Measurements from ENCODE around the gene TIPARP.
"Not testable (repeated sequence)": the region's sequence is repeated elsewhere in the genome, so short reads cannot be mapped to it uniquely, and the experiment has no call there.

TIPARP gene

DNA sequence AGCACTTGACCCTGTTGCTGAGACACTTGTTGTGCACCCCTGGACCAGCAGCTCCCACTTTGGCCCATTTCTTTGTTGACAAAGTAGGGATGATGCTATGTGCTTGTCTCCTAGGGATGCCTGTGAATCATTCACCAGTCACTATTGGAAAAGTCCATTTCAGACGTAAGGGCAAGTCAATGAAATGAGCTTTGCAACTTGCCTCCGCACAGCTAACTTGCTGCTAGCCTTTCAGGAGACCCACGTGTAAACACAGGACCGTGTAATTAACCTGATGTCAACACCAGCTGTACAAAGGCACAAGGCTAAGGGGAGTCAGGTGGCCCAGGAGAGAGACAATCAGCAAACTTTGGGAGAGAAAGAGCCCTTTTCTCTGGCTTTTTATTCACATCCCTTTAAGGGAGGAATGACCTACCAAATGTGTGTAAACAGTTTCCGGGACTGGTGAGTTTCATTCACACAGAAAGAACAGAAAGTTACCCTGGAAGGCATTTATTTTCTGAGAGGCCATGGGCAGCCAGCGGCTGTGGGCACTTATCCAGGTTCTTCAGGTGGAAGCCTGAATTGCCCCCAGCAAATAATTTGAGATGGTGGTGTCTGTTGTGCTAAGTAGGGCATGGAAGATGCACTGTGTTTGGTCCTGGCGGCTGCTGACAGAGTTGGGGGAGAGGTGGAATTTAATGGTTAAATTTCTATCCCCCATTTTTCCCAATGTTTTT lies 54.0 kb downstream of the TIPARP start:
- H3K27ac ChIP-seq, result no peak overlapping the region

DNA sequence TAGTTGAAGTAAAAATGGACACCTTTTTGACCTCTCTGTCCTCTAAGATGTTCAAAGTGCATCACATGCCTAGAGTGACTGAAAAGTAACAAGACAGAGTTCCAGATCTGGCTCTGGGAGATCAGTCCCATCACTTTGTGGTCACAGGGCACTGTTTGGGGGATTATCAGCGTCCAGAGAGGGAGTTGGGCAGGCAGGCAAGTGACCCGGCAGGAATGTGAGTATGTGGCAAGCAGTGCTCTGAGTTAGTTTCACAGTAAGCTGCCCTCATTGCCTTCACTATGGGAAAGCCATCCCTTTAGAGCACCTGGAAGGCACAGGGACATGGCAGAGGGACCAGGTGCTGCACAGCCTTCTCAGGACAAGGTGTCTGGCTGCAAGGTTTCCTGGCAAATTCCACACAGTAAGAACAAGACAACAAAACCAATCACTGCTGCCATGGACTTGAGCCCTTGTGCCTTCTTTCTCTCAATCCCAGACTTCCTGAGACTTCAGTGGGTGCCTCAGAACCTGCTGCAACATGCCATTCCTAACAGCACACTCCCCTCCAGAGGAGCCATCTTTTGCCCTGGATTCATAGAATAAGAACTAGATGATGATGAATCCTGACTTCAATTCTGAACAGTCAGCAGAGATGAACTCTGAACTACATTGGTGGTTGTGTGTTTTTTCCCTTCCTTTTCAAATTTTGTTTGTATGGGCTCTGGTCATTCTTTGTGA lies 55.2 kb downstream of the TIPARP start:
- H3K27ac ChIP-seq, result no peak overlapping the region
- no peak for TF ChIP-seq ZFX (IDR thresholded peaks at IDR 0.05; ENCODE audit: borderline replicate concordance)
- TF ChIP-seq, protein P1, sequence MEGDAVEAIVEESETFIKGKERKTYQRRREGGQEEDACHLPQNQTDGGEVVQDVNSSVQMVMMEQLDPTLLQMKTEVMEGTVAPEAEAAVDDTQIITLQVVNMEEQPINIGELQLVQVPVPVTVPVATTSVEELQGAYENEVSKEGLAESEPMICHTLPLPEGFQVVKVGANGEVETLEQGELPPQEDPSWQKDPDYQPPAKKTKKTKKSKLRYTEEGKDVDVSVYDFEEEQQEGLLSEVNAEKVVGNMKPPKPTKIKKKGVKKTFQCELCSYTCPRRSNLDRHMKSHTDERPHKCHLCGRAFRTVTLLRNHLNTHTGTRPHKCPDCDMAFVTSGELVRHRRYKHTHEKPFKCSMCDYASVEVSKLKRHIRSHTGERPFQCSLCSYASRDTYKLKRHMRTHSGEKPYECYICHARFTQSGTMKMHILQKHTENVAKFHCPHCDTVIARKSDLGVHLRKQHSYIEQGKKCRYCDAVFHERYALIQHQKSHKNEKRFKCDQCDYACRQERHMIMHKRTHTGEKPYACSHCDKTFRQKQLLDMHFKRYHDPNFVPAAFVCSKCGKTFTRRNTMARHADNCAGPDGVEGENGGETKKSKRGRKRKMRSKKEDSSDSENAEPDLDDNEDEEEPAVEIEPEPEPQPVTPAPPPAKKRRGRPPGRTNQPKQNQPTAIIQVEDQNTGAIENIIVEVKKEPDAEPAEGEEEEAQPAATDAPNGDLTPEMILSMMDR (IDR thresholded peaks at IDR 0.05), result no peak

More for the DNA sequence above, 54.0 kb downstream of the TIPARP start:
- TF ChIP-seq, protein P1 (IDR thresholded peaks at IDR 0.05), result no peak
- TF ChIP-seq ZFX (IDR thresholded peaks at IDR 0.05; ENCODE audit: borderline replicate concordance), result no peak

DNA sequence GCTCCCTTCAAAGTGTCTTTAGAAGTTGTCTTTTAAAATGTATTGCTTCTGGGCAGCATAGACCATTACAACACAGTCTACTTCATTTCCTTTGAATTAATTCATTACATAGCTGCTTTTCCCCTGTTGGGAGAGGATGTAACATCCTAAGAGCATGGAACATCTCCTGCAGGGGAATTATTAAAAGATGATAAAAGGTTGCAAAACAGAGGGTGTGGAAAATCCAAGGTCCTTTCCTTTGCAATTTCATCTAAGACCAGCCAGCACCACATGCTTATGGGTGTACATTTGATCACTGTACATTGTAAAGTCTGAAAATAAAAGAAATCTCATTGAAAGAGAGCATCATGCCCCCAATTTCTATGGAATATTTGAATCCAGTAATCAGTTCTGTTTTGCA lies 57.4 kb downstream of the TIPARP start:
- TF ChIP-seq ZFX (IDR thresholded peaks at IDR 0.05; ENCODE audit: borderline replicate concordance), result no peak
- TF ChIP-seq, protein P1 (IDR thresholded peaks at IDR 0.05), result no peak

GRCh38 chr3:156732261-156732660 lies 57.9 kb downstream of the TIPARP start:
- TF ChIP-seq, protein P1 (IDR thresholded peaks at IDR 0.05), result no peak
- H3K27ac ChIP-seq, result no peak overlapping the region

More for the DNA sequence above, 57.4 kb downstream of the TIPARP start:
- no peak overlapping the region for H3K27ac ChIP-seq

DNA sequence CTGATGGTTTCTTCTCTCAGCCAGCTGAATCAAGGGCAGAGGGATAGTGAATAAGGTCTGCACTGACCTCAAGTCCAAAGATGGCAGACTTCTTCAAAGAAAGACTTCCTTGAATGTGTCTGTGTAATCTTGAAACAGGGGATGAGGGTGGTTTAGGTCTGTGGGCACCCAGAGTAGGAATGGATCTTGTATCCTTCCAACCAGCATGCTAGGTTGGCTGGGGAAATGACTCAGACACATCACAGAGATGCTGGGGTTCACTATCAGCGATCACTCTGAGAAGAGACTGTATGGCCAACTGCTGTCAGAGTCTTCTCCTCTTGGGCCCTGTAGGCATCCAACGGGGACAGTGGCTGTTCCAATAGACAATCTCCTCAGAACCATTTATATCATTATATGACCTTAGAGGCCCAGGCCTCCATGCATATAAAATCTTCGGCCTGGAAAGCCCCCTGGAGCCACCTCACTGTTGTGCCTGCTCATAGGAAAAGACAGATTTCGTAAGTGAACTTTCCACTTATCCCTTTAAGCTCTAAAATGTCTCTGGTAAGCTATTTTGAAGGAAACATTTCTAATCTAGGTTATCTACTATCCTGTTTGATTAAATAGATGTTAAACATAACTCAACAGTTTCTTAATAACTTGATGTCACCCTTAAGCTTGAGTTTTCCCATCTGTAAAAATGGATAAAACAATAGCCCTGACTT lies 58.5 kb downstream of the TIPARP start:
- TF ChIP-seq, protein P1 (IDR thresholded peaks at IDR 0.05), result no peak
- no peak for TF ChIP-seq ZFX (IDR thresholded peaks at IDR 0.05; ENCODE audit: borderline replicate concordance)
- H3K27ac ChIP-seq, result no peak overlapping the region

DNA sequence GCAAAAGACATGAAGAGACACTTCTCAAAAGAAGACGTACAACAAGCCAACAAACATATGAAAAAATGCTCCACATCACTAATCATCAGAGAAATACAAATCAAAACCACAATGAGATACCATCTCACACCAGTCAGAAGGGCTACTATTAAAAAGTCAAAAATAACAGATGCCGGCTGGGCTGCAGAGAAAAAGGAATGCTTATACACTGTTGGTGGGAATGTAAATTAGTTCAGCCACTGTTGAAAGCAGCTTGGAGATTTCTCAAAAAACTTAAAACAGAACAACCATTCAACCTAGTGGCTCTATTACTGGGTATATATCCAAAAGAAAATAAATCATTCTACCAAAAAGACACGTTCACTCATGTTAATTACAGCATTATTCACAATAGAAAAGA lies 60.3 kb downstream of the TIPARP start:
- H3K27ac ChIP-seq, result not testable (repeated sequence)

- no peak overlapping the region for H3K27ac ChIP-seq
- TF ChIP-seq ZFX (IDR thresholded peaks at IDR 0.05; ENCODE audit: borderline replicate concordance), result no peak
- TF ChIP-seq, protein P1 (IDR thresholded peaks at IDR 0.05), result no peak
Measured at GRCh38 chr3:156735471-156735870, 61.1 kb downstream of the TIPARP start.

GRCh38 chr3:156737049-156737448 lies 62.7 kb downstream of the TIPARP start:
- not testable (repeated sequence) for H3K27ac ChIP-seq
